Kidney epithelial cell (primary cell): ENCODE measurements around the gene BCAR3. TPM values are rescaled to one million over a fixed set of nuclear protein-coding genes. Genes with fewer than 3 reads are reported as not detected.

Experiments used
- DNase-seq: peaks from one replicate; pipeline ENCODE4 v3.0.0-alpha.2; 2010; ENCODE audit warnings: low read depth
- H3K27me3 ChIP-seq: 2 replicates; pipeline ENCODE4 v1.6.0; 2011; ENCODE audit warnings: low read length; ENCODE audit not compliant: control insufficient read depth, insufficient read depth
- H3K36me3 ChIP-seq: 2 replicates; pipeline ENCODE4 v1.5.1; 2011; ENCODE audit warnings: low read length; ENCODE audit not compliant: control insufficient read depth, insufficient read depth
- H3K4me3 ChIP-seq: 2 replicates; pipeline ENCODE4 v1.5.1; 2011; ENCODE audit warnings: low read depth, mild to moderate bottlenecking, control low read depth, low read length
- CTCF ChIP-seq: IDR thresholded peaks from 2 replicates; pipeline ENCODE4 v1.5.1; 2011; ENCODE audit warnings: mild to moderate bottlenecking, moderate library complexity, low read length, control low read depth, inconsistent platforms; ENCODE audit not compliant: insufficient read depth, poor library complexity, severe bottlenecking
- total RNA-seq: library from RNA; depleted of rRNA; stranded (reverse); fragments of >200 nt; gene quantifications from 2 replicates; pipeline ENCODE4 v1.2.3, GENCODE V29; 2015

Gene BCAR3
- total RNA-seq, 1 donor from 2014 or later = 93.3 TPM

DNA sequence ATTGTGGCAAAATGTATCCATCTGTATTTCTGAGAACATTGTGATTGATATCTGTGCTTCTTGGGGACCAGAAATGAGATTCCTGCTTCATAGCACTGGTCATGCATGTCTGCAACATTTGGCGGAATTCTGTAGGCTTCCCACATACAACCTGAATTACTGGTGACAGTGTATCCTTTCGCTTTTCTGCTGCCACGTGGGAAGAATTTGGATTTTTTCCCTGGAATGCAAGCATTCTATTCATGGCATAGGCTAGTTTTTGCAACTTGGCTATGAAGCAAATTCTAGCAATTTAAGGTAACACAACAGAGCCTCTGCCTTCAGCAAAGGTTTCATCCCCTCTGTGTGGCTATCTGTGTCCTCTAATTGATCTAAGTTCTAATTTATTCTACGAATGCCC lies 85.9 kb downstream of the BCAR3 start:
- Histone ChIP-seq H3K27me3 (no peaks in the 10 kb centered on the region), H3K36me3 (no peaks in the 10 kb centered on the region), H3K4me3 (no peak overlapping the region)
- DNase-seq = no peak
- TF ChIP-seq CTCF = no peak

DNA sequence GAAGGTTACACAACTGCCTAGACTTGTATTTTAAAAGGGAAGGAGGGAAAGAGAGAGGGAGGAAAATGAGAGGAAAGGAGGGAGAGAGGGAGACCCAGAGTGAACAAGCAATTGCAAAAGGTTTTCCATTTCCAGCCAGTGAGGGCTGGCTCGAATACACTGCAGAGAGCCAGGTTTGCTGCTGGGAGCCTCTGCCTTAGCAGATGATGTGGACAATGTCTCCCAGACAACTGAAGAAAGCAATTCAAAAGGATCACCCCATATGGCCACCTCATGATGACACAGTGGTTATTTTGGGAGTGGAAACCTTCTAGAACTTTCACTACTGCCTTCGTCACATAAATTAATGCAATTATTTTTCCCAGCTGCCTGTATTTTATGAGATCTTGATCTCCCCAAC lies 86.4 kb downstream of the BCAR3 start:
- no peak overlapping the region for H3K4me3 ChIP-seq
- DNase-seq = no peak
- TF ChIP-seq CTCF = no peak
- H3K36me3 ChIP-seq = no peaks in the 10 kb centered on the region
- no peaks in the 10 kb centered on the region for H3K27me3 ChIP-seq

DNA sequence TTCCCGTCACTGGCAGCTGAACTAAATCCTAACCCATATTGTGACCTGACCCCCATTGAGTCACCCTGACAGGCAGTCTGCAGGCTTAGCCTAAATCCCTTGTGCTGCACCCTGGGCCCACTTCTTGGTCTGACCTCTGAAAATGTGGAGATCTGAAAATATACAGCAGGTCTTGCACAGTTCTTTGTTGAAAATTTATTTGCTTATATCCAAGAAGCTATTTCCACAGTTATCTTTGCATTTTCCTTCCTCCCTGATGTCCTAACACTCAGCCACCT lies 87.1 kb downstream of the BCAR3 start:
- TF ChIP-seq CTCF = no peak
- no peak overlapping the region for H3K4me3 ChIP-seq
- H3K36me3 ChIP-seq = no peaks in the 10 kb centered on the region
- DNase-seq = no peak
- no peaks in the 10 kb centered on the region for H3K27me3 ChIP-seq

- Histone ChIP-seq H3K27me3 (no peaks in the 10 kb centered on the region), H3K4me3 (no peak overlapping the region), H3K36me3 (no peaks in the 10 kb centered on the region)
- DNase-seq = no peak
- TF ChIP-seq CTCF = no peak
These were observed 87.6 kb downstream of the BCAR3 start for GRCh38 chr1:93593854-93594602.

DNA sequence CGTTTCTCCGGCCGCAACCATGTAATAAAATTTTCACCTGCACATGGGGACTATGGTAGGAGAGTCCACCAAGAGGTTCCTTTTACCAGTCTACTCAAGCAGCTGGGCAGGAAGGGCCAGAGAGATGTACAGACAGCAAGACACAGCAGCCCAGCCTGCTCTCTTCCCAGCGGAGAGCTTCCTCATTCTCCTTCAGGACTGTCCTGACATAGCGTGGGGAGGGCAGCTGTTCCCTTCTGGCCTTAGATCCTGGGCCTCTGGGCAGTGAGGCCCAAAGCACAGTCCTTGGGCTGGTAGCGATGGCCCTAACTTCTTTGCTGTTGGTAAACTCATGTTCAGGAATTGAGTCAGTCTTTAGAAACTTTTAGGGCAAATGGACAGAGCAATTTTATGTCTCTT lies 89.1 kb downstream of the BCAR3 start:
- no peak for DNase-seq
- Histone ChIP-seq H3K27me3 (no peaks in the 10 kb centered on the region), H3K4me3 (no peak overlapping the region), H3K36me3 (peaks cover 3% of the 10 kb centered on the region)
- no peak for TF ChIP-seq CTCF
